AG08396 (cell line): Measurements from ENCODE around the gene MAD1L1.

Experiments
- DNase-seq: peaks from one replicate; pipeline ENCODE4 v3.0.0; 2012; ENCODE audit warnings: low spot score, mixed read lengths

The MAD1L1 gene

GRCh38 chr7:2218444-2218785, 14.3 kb downstream of the MAD1L1 start:
- DNase-seq = no peak

GRCh38 chr7:2217716-2218443, 14.9 kb downstream of the MAD1L1 start:
- DNase-seq = peak; percentile 56

- no peak for DNase-seq
Observed at GRCh38 chr7:2217206-2217605, 15.5 kb downstream of the MAD1L1 start.

GRCh38 chr7:2215851-2216250, 16.9 kb downstream of the MAD1L1 start:
- DNase-seq = no peak

- DNase-seq = no peak
Observed at GRCh38 chr7:2214636-2215035, 18.1 kb downstream of the MAD1L1 start.

- DNase-seq = no peak
Observed at GRCh38 chr7:2213551-2214215, 19.1 kb downstream of the MAD1L1 start.

GRCh38 chr7:2212906-2213305, 19.8 kb downstream of the MAD1L1 start:
- DNase-seq = no peak

- DNase-seq = no peak
Observed at GRCh38 chr7:2211926-2212325, 20.8 kb downstream of the MAD1L1 start.

- DNase-seq = no peak
Observed at GRCh38 chr7:2211259-2211880, 21.4 kb downstream of the MAD1L1 start.

GRCh38 chr7:2210551-2211258, 22.0 kb downstream of the MAD1L1 start:
- no peak for DNase-seq

- DNase-seq = no peak
Observed at GRCh38 chr7:2209961-2210323, 22.8 kb downstream of the MAD1L1 start.

GRCh38 chr7:2209146-2209960, 23.4 kb downstream of the MAD1L1 start:
- peak; percentile 90 for DNase-seq

- DNase-seq = no peak
Observed at GRCh38 chr7:2208712-2209111, 24.0 kb downstream of the MAD1L1 start.

- no peak for DNase-seq
Observed at GRCh38 chr7:2205036-2205780, 27.5 kb downstream of the MAD1L1 start.

GRCh38 chr7:2204446-2204845, 28.3 kb downstream of the MAD1L1 start:
- no peak for DNase-seq

- no peak for DNase-seq
Observed at GRCh38 chr7:2203766-2204300, 28.9 kb downstream of the MAD1L1 start.

GRCh38 chr7:2202901-2203765, 29.6 kb downstream of the MAD1L1 start:
- DNase-seq = no peak

- DNase-seq = no peak
Observed at GRCh38 chr7:2202361-2202761, 30.4 kb downstream of the MAD1L1 start.

- DNase-seq = no peak
Observed at GRCh38 chr7:2201686-2202360, 30.9 kb downstream of the MAD1L1 start.
